NCI-H2107 (cell line): ENCODE measurements around the gene ULK4.

ENCODE experiments used
- DNase-seq: peaks from one replicate; lab custom pipeline; 2025; lab: John Stamatoyannopoulos, UW

The ULK4 gene

GRCh38 chr3:41219424-41219823 is 742.5 kb downstream of the ULK4 start:
- DNase-seq: no peak

DNA sequence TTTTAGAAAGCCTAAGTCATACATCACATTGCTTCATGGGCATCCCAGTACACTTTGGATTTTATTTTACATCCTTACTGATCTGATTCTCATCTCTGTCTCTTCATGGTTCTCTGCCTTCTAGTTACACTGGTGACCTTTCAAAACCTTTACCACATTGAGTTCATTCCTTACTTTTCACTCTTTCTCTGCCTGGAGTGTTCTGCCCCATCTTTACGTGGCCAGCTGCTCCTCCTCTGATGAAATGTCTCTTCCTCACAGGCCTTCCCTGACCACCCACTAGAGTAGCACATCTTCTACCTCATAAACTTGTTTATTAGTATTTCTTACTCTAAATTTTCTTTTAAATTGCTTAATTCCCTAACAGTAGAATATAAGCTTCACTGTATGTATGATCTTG is 744.9 kb downstream of the ULK4 start:
- DNase-seq: no peak

DNA sequence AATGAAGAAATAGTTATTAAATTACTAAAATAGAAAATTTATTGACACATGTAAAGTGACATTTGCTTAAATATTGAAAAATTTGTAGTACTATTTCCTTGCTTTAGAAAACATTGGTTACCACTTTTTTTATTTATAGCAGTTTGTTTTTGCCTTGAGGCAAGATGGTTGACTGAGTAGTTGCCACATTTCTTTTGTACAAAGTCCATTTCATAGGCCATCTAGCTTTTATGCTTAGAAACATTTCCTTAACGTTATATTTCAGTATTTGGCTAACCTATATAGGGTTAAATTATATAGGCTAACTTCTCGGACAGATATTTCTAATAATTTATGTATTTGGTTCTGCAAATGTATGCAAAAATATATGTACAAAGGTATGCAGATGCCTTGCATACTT is 745.5 kb downstream of the ULK4 start:
- DNase-seq: no peak

- no peak for DNase-seq
These were observed 748.3 kb downstream of the ULK4 start for GRCh38 chr3:41213588-41213987.

- DNase-seq: no peak
These were observed 749.8 kb downstream of the ULK4 start for GRCh38 chr3:41212088-41212487.

DNA sequence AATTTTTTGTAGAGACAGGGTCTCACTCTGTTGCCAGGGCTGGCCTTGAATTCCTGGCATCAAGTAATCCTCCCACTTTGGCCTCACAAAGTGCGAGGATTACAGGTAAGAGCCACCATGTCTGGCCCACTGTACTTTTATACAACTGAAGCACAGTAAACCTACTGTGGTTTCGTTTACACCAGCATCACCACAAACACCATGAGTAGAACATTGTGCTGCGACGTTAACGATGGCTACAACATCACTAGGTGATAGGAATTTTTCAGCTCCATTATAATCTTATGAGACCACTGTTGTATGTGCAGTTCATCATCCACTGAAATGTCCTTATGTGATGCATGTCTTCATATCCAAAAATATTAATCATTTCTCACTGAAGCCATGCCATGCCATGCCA is 750.9 kb downstream of the ULK4 start:
- no peak for DNase-seq

DNA sequence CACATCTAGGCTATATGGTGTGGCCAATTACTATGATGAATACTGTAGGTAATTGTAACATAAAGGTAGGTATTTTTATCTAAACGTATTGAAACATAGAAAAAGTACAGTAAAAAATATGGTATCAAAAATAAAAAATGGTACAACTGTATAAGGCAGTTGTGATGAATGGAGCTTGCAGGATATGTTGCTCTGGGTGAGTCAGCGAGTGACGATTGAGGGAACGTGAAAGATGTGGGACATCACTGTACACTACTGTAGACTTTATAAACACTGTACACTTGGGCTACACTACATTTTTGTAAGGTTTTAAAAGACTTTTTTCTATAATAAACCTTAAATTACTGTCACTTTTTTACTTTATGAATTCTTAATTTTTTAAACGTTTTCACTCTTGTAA is 752.3 kb downstream of the ULK4 start:
- DNase-seq: no peak

DNA sequence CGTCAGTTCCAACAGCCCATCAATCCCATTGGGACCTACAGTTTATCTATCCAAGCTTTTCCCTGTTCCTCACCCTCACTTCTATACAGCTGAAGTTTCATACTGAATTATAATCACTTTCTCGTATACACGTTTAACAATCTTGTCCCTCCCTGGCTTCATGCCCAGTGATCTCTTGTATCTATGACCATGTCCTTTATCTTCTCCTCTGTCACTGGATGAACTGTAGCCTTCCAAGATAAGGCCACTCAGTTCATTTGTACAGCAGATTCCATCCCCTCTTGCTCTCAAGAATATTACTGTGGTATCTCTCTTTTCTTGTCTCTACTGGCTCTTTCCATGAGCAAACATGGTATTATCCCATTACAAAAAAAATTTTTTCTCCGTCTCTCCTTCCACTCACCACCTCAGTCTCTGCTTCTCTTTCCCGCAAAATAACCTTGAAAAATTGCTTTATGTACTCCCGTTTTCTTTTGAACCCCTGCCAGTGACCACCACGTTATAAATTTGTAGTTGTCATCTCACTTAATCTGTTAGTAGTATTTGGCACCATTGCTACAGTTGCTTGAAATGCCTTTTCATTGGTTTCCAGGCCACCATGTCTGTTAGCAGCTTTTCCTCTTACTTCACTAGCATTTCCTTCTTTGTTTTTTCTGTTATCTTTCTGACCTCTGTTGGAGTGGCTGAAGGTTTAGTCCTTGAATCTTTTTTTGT is 753.2 kb downstream of the ULK4 start:
- no peak for DNase-seq

DNA sequence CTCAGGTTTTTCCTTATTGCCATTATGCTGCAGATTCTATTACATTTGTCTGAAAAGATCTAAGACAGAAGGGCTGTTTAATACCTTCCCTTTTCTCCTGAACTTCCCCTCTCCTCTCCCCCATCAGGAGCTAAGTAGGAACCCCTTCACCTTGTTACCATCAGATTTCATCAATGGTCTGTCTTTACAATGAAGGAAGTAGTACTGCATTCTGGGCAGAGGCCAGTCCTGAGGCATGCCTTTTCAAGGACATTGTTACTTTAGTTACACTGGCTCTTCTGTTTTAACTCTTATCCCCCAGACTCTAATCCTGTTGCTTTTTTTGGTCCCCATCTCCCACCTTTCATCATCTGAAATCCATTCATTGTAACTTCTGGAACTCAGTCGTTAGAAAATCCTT is 754.5 kb downstream of the ULK4 start:
- DNase-seq: no peak

- DNase-seq: no peak
These were observed 756.3 kb downstream of the ULK4 start for GRCh38 chr3:41205591-41205990.

DNA sequence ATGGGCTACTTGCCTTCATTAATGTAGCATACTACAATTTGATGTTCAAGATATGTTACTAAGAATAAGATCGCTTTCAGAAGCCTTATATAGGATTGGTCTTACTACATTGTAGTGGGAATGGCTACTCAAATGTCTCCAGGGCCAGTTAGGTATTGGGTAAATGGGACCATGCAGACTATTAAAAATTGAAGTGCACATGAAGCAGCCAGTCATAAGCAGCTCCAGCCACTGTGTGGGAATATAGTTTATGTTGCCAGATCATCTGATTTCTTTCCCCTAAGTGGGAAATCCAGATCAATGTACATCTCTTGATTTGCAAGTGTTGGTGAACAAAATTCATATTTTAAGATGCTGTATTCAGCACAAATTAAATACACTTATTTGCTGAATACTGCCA is 757.5 kb downstream of the ULK4 start:
- no peak for DNase-seq

GRCh38 chr3:41202834-41203345 is 759.0 kb downstream of the ULK4 start:
- no peak for DNase-seq

- no peak for DNase-seq
These were observed 759.6 kb downstream of the ULK4 start for GRCh38 chr3:41202075-41202833.

DNA sequence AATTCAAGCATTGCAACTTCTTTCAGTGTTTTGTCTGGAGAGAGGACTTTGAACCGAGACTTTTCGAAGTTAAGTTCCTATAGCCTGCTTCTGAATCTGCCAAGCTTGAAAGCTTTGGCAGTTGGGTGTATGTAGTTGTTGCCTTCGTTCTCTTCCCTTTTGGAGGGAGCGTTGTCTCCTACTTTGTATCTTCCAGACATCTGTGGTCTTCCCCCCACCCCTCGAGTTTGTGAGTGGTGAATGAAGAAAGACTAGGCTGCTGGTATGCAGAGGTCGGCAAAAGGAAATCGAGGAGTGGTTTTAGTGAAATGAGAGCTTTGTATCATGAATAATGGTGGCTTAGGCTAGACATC is 761.3 kb downstream of the ULK4 start:
- DNase-seq: no peak

GRCh38 chr3:41199866-41200668 is 761.8 kb downstream of the ULK4 start:
- no peak for DNase-seq

DNA sequence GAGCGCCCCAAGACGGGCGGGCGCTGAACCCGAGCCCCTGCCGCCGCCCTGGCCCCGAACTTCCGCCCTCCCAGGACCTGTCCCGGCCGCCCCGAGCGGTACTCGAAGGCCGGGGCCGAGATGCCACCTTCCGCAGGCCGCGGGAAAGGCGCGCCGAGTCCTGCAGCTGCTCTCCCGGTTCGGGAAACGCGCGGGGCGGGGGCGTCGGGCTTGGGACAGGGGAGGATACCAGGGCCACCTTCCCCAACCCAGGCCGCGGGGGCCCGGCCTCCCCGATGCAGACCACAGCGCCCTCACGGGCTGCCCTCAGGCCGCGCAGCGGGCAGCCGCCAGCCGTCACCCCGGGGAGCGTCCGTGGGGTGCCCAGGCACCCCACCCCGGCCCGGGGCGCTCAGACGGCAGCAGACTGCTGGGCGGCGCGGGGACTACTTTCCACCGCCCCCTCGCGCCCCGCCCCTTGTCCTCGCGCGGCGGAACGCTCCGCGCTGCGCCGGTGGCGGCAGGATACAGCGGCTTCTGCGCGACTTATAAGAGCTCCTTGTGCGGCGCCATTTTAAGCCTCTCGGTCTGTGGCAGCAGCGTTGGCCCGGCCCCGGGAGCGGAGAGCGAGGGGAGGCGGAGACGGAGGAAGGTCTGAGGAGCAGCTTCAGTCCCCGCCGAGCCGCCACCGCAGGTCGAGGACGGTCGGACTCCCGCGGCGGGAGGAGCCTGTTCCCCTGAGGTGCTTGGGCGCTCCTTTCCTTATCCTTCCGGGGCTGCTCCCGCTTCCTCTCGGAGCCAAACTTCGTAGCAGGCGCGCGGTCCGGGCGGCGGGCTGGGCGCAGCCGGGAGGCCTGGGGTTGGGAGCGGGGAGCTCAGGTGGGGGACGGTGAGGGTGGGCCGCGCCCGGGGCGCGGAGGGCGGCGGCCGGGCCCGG is 762.7 kb downstream of the ULK4 start, which contains the start of gene CTNNB1:
Gene CTNNB1, plus strand, starts transcription at position 556 of the 916 bp plus-strand sequence. CDS start 24,564 bp downstream, outside the sequence.
- peak; percentile 66 for DNase-seq

DNA sequence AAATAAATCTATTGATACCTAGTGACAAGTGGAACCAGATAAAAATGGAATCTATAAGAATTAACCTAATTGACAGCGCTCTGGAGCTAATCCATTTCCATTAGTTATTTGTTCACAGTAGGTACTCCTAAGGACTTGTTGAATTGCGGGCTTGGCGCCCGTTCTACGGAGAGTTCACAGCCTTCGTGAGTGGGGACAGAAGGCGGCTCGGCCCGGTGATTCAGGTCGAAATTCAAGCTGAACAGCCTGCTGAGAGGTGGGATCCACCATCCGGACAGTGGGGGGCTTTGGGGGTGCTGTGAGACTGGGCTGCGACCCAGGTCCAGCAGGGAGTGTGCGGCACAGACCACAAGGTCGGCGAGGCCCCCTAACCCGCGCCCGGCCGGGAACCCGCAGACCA is 763.4 kb downstream of the ULK4 start:
- DNase-seq: no peak

DNA sequence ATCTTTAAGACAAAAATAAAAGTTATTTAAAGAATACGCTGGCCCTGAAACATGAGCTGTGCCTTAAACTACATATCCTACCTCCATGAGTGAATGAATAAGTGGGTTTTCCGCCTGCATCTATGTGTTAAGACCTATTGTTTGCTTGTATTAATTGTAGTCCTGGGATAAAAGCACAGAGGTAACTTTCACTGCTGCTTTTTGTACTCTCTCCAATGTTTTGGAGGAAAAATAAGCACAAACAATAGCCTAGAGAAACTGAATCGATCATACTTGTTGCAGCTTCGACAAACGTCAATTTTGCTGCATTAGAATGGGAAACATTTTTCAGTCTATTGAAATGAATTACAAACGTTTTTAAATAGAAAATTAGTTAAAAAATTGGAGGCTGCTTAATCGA is 763.9 kb downstream of the ULK4 start:
- no peak for DNase-seq
